Stomach (tissue), 4 donors: Measurements from ENCODE around the gene HACE1.

ENCODE experiments used
- CTCF ChIP-seq, 7 experiments: fragments of 450-650 bp in 4 of 7; fragments of 200-600 bp in 3 of 7; sonication (generic) in 3 of 7; IDR thresholded peaks; one replicate each; pipeline ENCODE4 v1.5.1; 2016 to 2019; ENCODE audit warnings: antibody characterized with exemption in 7 of 7, control low read depth in 2 of 7, mild to moderate bottlenecking in 1 of 7
- POLR2A ChIP-seq, 4 donors: fragments of 450-650 bp; IDR thresholded peaks; one replicate each; pipeline ENCODE4 v1.6.1; 2016; ENCODE audit warnings: antibody characterized with exemption in 4 of 4, control low read depth in 2 of 4, mild to moderate bottlenecking in 1 of 4, moderate library complexity in 1 of 4

- TF ChIP-seq POLR2A (IDR thresholded peaks at IDR 0.05) (no peak), CTCF (IDR thresholded peaks at IDR 0.05) (no peak)
Measured at GRCh38 chr6:104700371-104701185, 159.1 kb downstream of the HACE1 start.
